ENCODE data around the gene KIF26B.

The KIF26B gene

GRCh38 chr1:245207056-245207638 lies 52.4 kb downstream of the KIF26B start:
- FAIRE-seq (no peak), DNase-seq (ENCODE audit: low spot score) (no peak)

DNA sequence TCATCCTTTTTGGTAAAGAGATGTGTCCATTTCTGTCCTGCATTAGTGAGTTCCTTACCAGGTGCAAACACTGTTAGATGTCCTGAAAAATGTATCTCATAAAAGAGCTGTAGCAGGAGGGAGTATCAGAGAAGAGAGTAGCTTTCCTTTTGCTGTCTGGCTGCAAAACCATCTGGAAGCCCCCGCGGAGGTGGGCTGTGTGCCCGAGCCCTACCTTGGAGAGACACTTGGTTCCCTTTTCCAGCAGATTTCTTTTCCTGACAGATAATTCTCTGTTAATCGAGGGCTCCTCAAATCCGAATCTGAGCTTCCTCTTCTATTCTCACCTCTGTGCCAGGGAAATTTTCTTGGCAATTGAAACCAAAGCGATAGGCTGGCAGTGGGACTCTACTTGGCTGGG lies 53.0 kb downstream of the KIF26B start:
- FAIRE-seq (no peak), DNase-seq (ENCODE audit: low spot score) (no peak)

- no peak for FAIRE-seq
- no peak for DNase-seq (ENCODE audit: low spot score)
Measured at GRCh38 chr1:245209658-245210435, 55.1 kb downstream of the KIF26B start.

- DNase-seq (ENCODE audit: low spot score) = no peak
- no peak for FAIRE-seq
Measured at GRCh38 chr1:245211035-245211749, 56.4 kb downstream of the KIF26B start.

- DNase-seq (ENCODE audit: low spot score) (no peak), FAIRE-seq (no peak)
Measured at GRCh38 chr1:245211761-245212160, 57.0 kb downstream of the KIF26B start.

DNA sequence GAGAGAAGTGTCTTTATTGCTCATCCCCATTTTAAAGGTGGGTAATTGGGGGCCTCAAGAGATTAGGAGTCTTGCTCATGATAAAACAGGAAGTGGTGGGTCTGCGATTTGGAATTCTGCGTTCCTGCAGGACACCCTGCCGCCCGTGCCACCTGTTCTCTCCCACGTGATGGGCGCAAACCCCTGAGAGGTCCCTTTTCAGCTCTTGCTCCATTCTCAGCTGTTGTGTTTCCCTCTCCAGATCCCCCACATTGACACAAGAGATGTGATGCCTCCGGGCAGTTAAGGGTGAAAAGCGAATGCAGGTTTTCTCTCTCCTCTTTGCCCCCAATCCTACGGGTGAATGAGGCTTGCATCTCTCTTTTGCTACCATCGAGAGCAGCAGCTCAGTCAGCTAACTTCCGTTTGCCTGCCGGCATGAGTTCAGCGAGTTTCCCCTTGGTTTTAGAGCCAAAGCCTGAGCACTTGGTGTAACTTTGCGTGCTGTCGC lies 57.5 kb downstream of the KIF26B start:
- no peak for DNase-seq (ENCODE audit: low spot score)
- FAIRE-seq = no peak

- FAIRE-seq = no peak
Measured at GRCh38 chr1:245213066-245213831, 58.5 kb downstream of the KIF26B start.

GRCh38 chr1:245215071-245215470 lies 60.3 kb downstream of the KIF26B start:
- DNase-seq (ENCODE audit: low spot score) = no peak
- FAIRE-seq = no peak

More at GRCh38 chr1:245213066-245213831, 58.5 kb downstream of the KIF26B start:
- no peak for DNase-seq (ENCODE audit: low spot score)

DNA sequence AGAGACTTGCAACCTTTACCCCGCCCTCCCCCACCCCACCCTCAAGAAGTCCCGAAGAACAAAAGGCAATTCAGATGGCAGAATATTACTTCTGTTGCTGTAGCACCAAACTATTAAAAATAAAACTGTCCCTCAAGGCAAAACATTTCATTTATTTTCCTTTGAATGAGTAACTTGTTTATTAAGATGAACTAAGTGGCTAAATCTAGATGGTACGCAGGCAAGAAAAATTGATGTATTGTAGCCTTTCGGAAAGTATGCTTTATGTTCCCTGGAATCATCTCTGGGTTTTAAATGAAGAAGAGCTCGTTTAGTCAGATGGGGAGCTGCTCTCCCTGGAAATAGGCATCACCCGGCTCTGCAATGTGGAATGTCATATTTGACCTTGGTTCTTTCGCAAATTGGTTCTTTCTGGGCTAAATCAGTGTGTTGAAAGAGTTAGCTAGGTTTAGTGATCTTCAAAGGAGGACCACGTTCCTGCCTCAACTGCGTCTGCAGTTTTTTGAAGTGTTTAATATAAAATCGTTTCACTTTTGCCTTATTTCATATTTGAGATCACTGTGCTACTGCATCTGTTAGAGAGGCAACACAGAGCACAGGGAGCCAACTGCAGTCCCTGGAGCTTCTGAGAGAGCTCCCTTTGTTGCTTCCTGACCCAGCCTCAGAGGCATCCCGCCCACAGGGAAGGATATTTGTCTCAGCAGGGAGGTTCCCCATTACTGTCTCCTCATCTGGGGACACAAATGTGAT lies 61.8 kb downstream of the KIF26B start:
- no peak for DNase-seq (ENCODE audit: low spot score)
- no peak for FAIRE-seq

GRCh38 chr1:245217853-245218608 lies 63.2 kb downstream of the KIF26B start:
- DNase-seq (ENCODE audit: low spot score) (no peak), FAIRE-seq (no peak)

- DNase-seq (ENCODE audit: low spot score) = no peak
- FAIRE-seq = no peak
Measured at GRCh38 chr1:245220381-245220985, 65.7 kb downstream of the KIF26B start.

- no peak for DNase-seq (ENCODE audit: low spot score)
- no peak for FAIRE-seq
Measured at GRCh38 chr1:245221805-245222204, 67.0 kb downstream of the KIF26B start.

DNA sequence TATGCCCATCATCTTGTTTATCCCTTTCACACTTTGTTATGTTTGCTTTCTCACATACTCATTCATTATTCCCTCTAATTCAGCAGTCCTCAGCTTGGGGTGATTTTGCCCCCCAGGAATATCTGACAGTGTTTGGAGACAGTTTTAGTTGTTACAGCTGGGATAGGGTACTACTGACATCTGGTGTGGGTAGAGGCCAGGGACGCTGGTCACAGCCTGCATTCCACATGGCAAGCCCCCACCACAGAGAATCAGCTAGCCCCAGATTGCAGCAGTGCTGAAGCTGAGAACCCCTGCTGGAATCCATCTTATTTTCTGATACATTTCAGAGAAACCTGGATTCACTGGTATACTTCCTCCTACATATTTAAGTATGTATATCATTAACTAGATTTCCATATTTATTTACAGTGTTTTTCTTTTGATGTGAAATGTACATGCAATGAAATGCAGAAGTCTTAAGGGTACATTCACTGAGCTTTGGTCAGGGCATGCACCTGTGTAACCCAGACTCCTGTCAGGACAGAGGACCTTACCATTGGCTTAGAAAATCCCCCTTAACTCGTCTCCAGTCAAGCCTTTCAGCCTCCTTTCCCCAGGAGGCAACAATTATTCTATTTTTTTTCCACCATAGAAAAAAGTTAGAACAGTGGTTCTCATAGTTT lies 68.3 kb downstream of the KIF26B start:
- no peak for DNase-seq (ENCODE audit: low spot score)
- no peak for FAIRE-seq

GRCh38 chr1:245225322-245226202 lies 70.8 kb downstream of the KIF26B start:
- no peak for DNase-seq (ENCODE audit: low spot score)
- FAIRE-seq = no peak

GRCh38 chr1:245226203-245226499 lies 71.4 kb downstream of the KIF26B start:
- no peak for FAIRE-seq
- no peak for DNase-seq (ENCODE audit: low spot score)

DNA sequence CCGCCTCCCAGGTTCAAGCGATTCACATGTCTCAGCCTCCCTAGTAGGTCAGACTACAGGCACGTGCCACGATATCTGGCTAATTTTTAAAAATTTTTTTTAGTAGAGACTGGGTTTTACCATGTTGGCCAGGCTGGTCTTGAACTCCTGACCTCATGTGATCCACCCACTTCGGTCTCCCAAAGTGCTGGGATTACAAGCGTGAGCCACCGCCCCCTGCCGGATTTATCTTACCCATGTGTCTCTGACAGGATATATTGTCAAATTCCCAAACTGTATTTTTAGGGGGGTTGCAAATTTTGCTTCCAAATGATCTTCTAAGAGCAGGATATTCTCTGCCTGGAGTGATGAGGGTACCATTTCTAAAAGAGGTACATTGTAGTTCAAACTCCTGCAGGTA lies 74.3 kb downstream of the KIF26B start:
- FAIRE-seq = no peak
- DNase-seq (ENCODE audit: low spot score) = no peak

GRCh38 chr1:245232931-245233330 lies 78.1 kb downstream of the KIF26B start:
- no peak for DNase-seq (ENCODE audit: low spot score)
- no peak for FAIRE-seq

All from urothelium cell line (cell line).